BJ (cell line): ENCODE results near the gene CDKN2D. TPM values are rescaled to one million over a fixed set of nuclear protein-coding genes. Genes with fewer than 3 reads are reported as not detected.

Source experiments
- CTCF ChIA-PET: fragments of 350-600 bp; formaldehyde crosslinking; extraction: SDS; loops from one replicate; lab custom pipeline; 2021; ENCODE audit warnings: antibody characterized with exemption, inconsistent platforms; lab: Yijun Ruan, JAX
- POLR2A ChIA-PET: fragments of 300-600 bp; sonication (Branson Sonifier 250); formaldehyde crosslinking; extraction: SDS; loops from one replicate; lab custom pipeline; 2021; ENCODE audit warnings: antibody characterized with exemption; lab: Charles Lee
- DNase-seq: peaks from one replicate; pipeline ENCODE4 v3.0.0-alpha.2; 2011; ENCODE audit warnings: low read depth
- H3K27me3 ChIP-seq: 2 replicates; pipeline ENCODE4 v1.6.0; 2011; ENCODE audit warnings: low read length; ENCODE audit not compliant: control insufficient read depth, insufficient read depth
- H3K36me3 ChIP-seq: 2 replicates; pipeline ENCODE4 v1.5.1; 2011; ENCODE audit warnings: low read length; ENCODE audit not compliant: control insufficient read depth, insufficient read depth
- H3K4me3 ChIP-seq: 2 replicates; pipeline ENCODE4 v1.5.1; 2011; ENCODE audit warnings: low read depth, mild to moderate bottlenecking, control low read depth, low read length
- polyA plus RNA-seq: library from polyadenylated mRNA; depleted of rRNA; stranded (reverse); fragments of >200 nt; gene quantifications from 2 replicates; pipeline ENCODE4 v1.2.3, GENCODE V29; 2011
- TF ChIP-seq, protein P1 (sequence below): IDR thresholded peaks from 2 replicates; pipeline ENCODE4 v1.5.1; 2011; ENCODE audit warnings: low read depth, mild to moderate bottlenecking, control low read depth, inconsistent platforms, low read length, moderate library complexity; ENCODE audit not compliant: insufficient read depth

The CDKN2D gene
- polyA plus RNA-seq, 1 experiment, result 15.5 TPM

- Histone ChIP-seq H3K27me3 (no peaks in the 10 kb centered on the region), H3K4me3 (no peak overlapping the region), H3K36me3 (peaks cover 44% of the 10 kb centered on the region)
- CTCF ChIA-PET, result interaction anchor here (1.2 to 1.5 kb wide), 3 partner anchors 11 to 72 kb away, joined by 3 to 4 read pairs (median 4); partner anchors contain the start of gene KRI1
- DNase-seq, result no peak
- POLR2A ChIA-PET, result no interaction called here
- TF ChIP-seq, protein P1, sequence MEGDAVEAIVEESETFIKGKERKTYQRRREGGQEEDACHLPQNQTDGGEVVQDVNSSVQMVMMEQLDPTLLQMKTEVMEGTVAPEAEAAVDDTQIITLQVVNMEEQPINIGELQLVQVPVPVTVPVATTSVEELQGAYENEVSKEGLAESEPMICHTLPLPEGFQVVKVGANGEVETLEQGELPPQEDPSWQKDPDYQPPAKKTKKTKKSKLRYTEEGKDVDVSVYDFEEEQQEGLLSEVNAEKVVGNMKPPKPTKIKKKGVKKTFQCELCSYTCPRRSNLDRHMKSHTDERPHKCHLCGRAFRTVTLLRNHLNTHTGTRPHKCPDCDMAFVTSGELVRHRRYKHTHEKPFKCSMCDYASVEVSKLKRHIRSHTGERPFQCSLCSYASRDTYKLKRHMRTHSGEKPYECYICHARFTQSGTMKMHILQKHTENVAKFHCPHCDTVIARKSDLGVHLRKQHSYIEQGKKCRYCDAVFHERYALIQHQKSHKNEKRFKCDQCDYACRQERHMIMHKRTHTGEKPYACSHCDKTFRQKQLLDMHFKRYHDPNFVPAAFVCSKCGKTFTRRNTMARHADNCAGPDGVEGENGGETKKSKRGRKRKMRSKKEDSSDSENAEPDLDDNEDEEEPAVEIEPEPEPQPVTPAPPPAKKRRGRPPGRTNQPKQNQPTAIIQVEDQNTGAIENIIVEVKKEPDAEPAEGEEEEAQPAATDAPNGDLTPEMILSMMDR, result no peak
These were observed 13.2 kb downstream of the CDKN2D start for GRCh38 chr19:10555610-10555973.

DNA sequence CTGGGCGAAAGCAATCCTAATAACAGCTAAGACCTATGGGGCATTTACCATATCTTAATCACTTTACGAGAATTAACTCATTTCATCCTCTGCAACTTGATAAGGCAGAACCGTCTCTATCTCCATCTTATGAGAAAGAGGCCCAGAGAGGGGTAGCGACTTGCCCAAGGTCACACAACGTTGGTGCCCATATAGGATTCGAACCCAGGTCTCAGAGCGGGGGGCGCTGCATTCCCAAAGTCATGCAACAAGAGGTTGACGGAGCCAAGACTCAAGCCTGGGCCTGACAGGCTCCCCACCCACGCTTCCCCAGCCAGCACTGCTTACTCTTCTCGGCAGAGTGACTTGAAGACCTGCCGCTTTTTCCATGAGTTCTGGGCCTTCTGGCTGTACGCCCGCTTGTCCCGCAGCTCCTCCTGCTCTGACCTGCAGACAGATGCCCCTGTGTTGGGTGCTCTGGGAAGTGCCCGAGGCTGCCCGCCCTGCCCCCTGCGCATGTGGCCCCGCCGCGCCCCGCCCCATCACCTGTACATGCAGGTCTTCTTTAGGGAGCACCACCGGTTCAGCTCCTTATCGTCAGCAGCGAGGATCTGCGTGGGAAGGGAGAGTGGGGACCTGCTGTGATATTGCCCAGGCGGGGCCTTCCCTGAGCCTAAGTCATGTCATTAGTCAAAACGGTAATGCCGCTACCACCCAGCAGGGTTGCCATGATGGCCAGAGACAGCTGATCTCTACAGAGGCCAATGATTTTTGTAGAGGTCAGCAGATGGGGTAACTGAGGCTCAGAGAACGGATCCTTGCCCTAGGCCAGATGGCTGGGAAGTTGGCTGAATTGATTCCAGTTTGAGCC is 13.8 kb downstream of the CDKN2D start:
- POLR2A ChIA-PET, result no interaction called here
- no peak for DNase-seq
- Histone ChIP-seq H3K27me3 (no peaks in the 10 kb centered on the region), H3K36me3 (peaks cover 44% of the 10 kb centered on the region), H3K4me3 (no peak overlapping the region)
- CTCF ChIA-PET, result interaction anchor here (0.5 to 1.5 kb wide), 5 partner anchors 8 to 72 kb away, joined by 3 to 4 read pairs (median 4); partner anchors contain the start of gene KRI1
- TF ChIP-seq, protein P1, result no peak

DNA sequence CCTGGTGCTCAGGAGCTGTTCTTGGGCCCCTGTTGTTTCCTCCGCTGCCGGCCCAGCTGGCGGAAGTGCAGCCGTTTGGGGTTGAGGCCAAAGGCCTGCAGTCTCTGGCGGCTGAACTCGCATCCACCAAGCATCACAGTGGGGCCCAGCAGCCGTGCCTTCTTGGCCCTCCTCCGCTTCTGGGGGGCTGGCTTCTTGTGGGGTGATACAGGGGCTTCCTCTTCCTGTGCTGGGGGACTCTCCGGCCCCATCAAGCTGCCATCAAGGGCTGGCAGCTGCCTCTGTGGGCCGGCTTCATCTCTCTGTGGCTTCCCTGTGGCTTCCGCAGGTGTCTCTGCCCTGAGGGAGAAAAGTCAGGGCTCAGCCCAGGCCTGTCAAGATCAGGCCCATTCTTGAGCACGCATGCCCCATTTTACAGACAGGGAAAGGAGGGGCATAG is 14.8 kb downstream of the CDKN2D start:
- ChIA-PET POLR2A (no interaction called here), CTCF (interaction anchor here (0.9 to 2.5 kb wide), 3 partner anchors 9 to 70 kb away, joined by 4 to 15 read pairs (median 5); partner anchors contain the start of gene ATG4D)
- Histone ChIP-seq H3K36me3 (peaks cover 36% of the 10 kb centered on the region), H3K27me3 (no peaks in the 10 kb centered on the region), H3K4me3 (no peak overlapping the region)
- TF ChIP-seq, protein P1, result no peak
- no peak for DNase-seq

GRCh38 chr19:10553087-10553667 is 15.6 kb downstream of the CDKN2D start:
- ChIA-PET CTCF (interaction anchor here (1.5 to 2.5 kb wide), 4 partner anchors 8 to 69 kb away, joined by 4 to 15 read pairs (median 6); partner anchors contain the start of gene ATG4D), POLR2A (no interaction called here)
- no peak for DNase-seq

More at GRCh38 chr19:10553087-10553667, 15.6 kb downstream of the CDKN2D start:
- Histone ChIP-seq H3K27me3 (no peaks in the 10 kb centered on the region), H3K36me3 (peaks cover 40% of the 10 kb centered on the region), H3K4me3 (no peak overlapping the region)
- TF ChIP-seq, protein P1, result no peak
